HFFc6 (cell line): Measurements from ENCODE around the gene SFSWAP. TPM values are rescaled to one million over a fixed set of nuclear protein-coding genes. Genes with fewer than 3 reads are reported as not detected.

ENCODE experiments used
- DNase-seq: peaks from one replicate; pipeline ENCODE4 v3.0.0-alpha.2; 2018
- H3K27ac Mint-ChIP-seq: 2 replicates; pipeline ENCODE4 v1.8.0; 2020; ENCODE audit warnings: mild to moderate bottlenecking, mixed read lengths
- H3K27me3 Mint-ChIP-seq: 2 replicates; pipeline ENCODE4 v1.8.0; 2021; ENCODE audit warnings: mild to moderate bottlenecking, moderate library complexity, mixed read lengths; ENCODE audit not compliant: insufficient read depth
- H3K36me3 Mint-ChIP-seq: 2 replicates; pipeline ENCODE4 v1.8.0; 2021; ENCODE audit warnings: low read depth, mixed read lengths
- H3K4me1 Mint-ChIP-seq: 2 replicates; pipeline ENCODE4 v1.8.0; 2020; ENCODE audit warnings: low read depth, mixed read lengths
- H3K4me3 Mint-ChIP-seq: 2 replicates; pipeline ENCODE4 v1.8.0; 2020; ENCODE audit warnings: mild to moderate bottlenecking, moderate library complexity, mixed read lengths
- H3K9me3 Mint-ChIP-seq: 2 replicates; pipeline ENCODE4 v1.8.0; 2020; ENCODE audit warnings: mild to moderate bottlenecking, mixed read lengths
- CTCF ChIP-seq: fragments of 200-600 bp; sonication (generic); IDR thresholded peaks from 2 replicates; pipeline ENCODE4 v1.5.0; 2021; ENCODE audit warnings: antibody characterized with exemption, mild to moderate bottlenecking
- total RNA-seq, 6 experiments: library from RNA; stranded (reverse); fragmentation: NEBNext Ultra II Directional; extraction: Animal tissue kit (Norgen Biotek cat#: 25700); gene quantifications; 2 replicates in 1 of 6; 3 replicates in 5 of 6; pipeline ENCODE4 v1.2.3, GENCODE V29; 2021

Gene SFSWAP
- total RNA-seq, 6 experiments from 2014 or later = 23.9 to 32.4 (median 28.8) TPM

GRCh38 chr12:131784909-131785762 is 74.2 kb downstream of the SFSWAP start:
- H3K36me3 Mint-ChIP-seq = peaks cover 20% of the 10 kb centered on the region
- peaks cover 3% of the 10 kb centered on the region for H3K27me3 Mint-ChIP-seq
- no peak for TF ChIP-seq CTCF
- H3K4me3 Mint-ChIP-seq = peak overlapping the region; percentile 90
- no peak for DNase-seq
- H3K4me1 Mint-ChIP-seq = peaks cover 43% of the 10 kb centered on the region
- H3K9me3 Mint-ChIP-seq = no peaks in the 10 kb centered on the region
- peak overlapping the region; percentile 95 for H3K27ac Mint-ChIP-seq

- TF ChIP-seq CTCF = no peak
- H3K27me3 Mint-ChIP-seq = peaks cover 3% of the 10 kb centered on the region
- H3K9me3 Mint-ChIP-seq = no peaks in the 10 kb centered on the region
- H3K36me3 Mint-ChIP-seq = peaks cover 27% of the 10 kb centered on the region
- DNase-seq = no peak
- peak overlapping the region; percentile 95 for H3K27ac Mint-ChIP-seq
- H3K4me3 Mint-ChIP-seq = no peak overlapping the region
- H3K4me1 Mint-ChIP-seq = peaks cover 43% of the 10 kb centered on the region
Measured at GRCh38 chr12:131785763-131786330, 75.0 kb downstream of the SFSWAP start.

GRCh38 chr12:131786331-131786730 is 75.4 kb downstream of the SFSWAP start:
- peaks cover 3% of the 10 kb centered on the region for H3K27me3 Mint-ChIP-seq
- DNase-seq = no peak
- H3K9me3 Mint-ChIP-seq = no peaks in the 10 kb centered on the region
- H3K36me3 Mint-ChIP-seq = peaks cover 29% of the 10 kb centered on the region
- no peak for TF ChIP-seq CTCF
- peak overlapping the region; percentile 95 for H3K27ac Mint-ChIP-seq
- H3K4me1 Mint-ChIP-seq = peaks cover 43% of the 10 kb centered on the region
- H3K4me3 Mint-ChIP-seq = no peak overlapping the region

- Mint-ChIP-seq H3K4me3 (no peak overlapping the region), H3K27me3 (no peaks in the 10 kb centered on the region; the same call in none of the 2 replicates), H3K36me3 (peaks cover 29% of the 10 kb centered on the region), H3K9me3 (no peaks in the 10 kb centered on the region), H3K4me1 (peaks cover 39% of the 10 kb centered on the region), H3K27ac (no peak overlapping the region)
- no peak for DNase-seq
- TF ChIP-seq CTCF = no peak
Measured at GRCh38 chr12:131787143-131787660, 76.3 kb downstream of the SFSWAP start.

GRCh38 chr12:131788070-131788469 is 77.2 kb downstream of the SFSWAP start:
- no peak for DNase-seq
- H3K36me3 Mint-ChIP-seq = peaks cover 29% of the 10 kb centered on the region
- no peak overlapping the region for H3K27ac Mint-ChIP-seq
- no peak overlapping the region for H3K4me3 Mint-ChIP-seq
- no peaks in the 10 kb centered on the region; the same call in none of the 2 replicates for H3K27me3 Mint-ChIP-seq
- peaks cover 32% of the 10 kb centered on the region for H3K4me1 Mint-ChIP-seq
- TF ChIP-seq CTCF = no peak
- H3K9me3 Mint-ChIP-seq = no peaks in the 10 kb centered on the region
